NCI-H2081 treated with DMSO at 0.1 percent for 48 hours (cell line): ENCODE data around the gene PES1.
"Not testable (repeated sequence)": the region's sequence is repeated elsewhere in the genome, so short reads cannot be mapped to it uniquely, and the experiment has no call there.

Experiments
- DNase-seq: peaks from one replicate; lab custom pipeline; 2025; lab: John Stamatoyannopoulos, UW

Gene PES1

GRCh38 chr22:30574095-30574981, 17.4 kb downstream of the PES1 start, which contains the start of gene GAL3ST1:
Gene GAL3ST1, minus strand, starts transcription at chr22:30574665. Its CDS starts 17,273 bp downstream, at chr22:30557392.
- DNase-seq = no peak

GRCh38 chr22:30573594-30574094, 18.1 kb downstream of the PES1 start:
- no peak for DNase-seq

GRCh38 chr22:30572840-30573593, 18.7 kb downstream of the PES1 start:
- no peak for DNase-seq

- DNase-seq = no peak
Measured at GRCh38 chr22:30572210-30572609, 19.5 kb downstream of the PES1 start.

- DNase-seq = no peak
Measured at GRCh38 chr22:30569674-30570202, 22.0 kb downstream of the PES1 start.

GRCh38 chr22:30568137-30568805, 23.4 kb downstream of the PES1 start:
- no peak for DNase-seq

- not testable (repeated sequence) for DNase-seq
Measured at GRCh38 chr22:30567277-30567676, 24.4 kb downstream of the PES1 start.

- no peak for DNase-seq
Measured at GRCh38 chr22:30566125-30566524, 25.6 kb downstream of the PES1 start.

GRCh38 chr22:30565341-30565740, 26.4 kb downstream of the PES1 start:
- DNase-seq = no peak

GRCh38 chr22:30564761-30565119, 27.0 kb downstream of the PES1 start:
- no peak for DNase-seq

- DNase-seq = no peak
Measured at GRCh38 chr22:30564045-30564760, 27.5 kb downstream of the PES1 start.

GRCh38 chr22:30562366-30562765, 29.3 kb downstream of the PES1 start:
- DNase-seq = no peak

GRCh38 chr22:30561402-30562189, 30.1 kb downstream of the PES1 start:
- no peak for DNase-seq

- DNase-seq = not testable (repeated sequence)
Measured at GRCh38 chr22:30560643-30561202, 31.0 kb downstream of the PES1 start.

- DNase-seq = no peak
Measured at GRCh38 chr22:30559889-30560288, 31.8 kb downstream of the PES1 start.

- no peak for DNase-seq
Measured at GRCh38 chr22:30557243-30557642, 34.5 kb downstream of the PES1 start.

- no peak for DNase-seq
Measured at GRCh38 chr22:30556388-30556787, 35.3 kb downstream of the PES1 start.

- DNase-seq = no peak
Measured at GRCh38 chr22:30555282-30556210, 36.2 kb downstream of the PES1 start.

GRCh38 chr22:30553971-30554370, 37.7 kb downstream of the PES1 start:
- no peak for DNase-seq
